Loucy (cell line): ENCODE results near the gene CGREF1.

Experiments
- CTCF ChIP-seq: fragments of 200-600 bp; sonication (generic); conservative IDR thresholded peaks from 2 replicates; pipeline ENCODE4 v1.5.1; 2014; ENCODE audit warnings: mild to moderate bottlenecking, antibody characterized with exemption, low read length
- EZH2phosphoT487 ChIP-seq: fragments of 200-600 bp; IDR thresholded peaks from 2 replicates; pipeline ENCODE4 v1.6.1; 2018; ENCODE audit warnings: antibody characterized with exemption, mild to moderate bottlenecking, moderate library complexity, borderline replicate concordance

DNA sequence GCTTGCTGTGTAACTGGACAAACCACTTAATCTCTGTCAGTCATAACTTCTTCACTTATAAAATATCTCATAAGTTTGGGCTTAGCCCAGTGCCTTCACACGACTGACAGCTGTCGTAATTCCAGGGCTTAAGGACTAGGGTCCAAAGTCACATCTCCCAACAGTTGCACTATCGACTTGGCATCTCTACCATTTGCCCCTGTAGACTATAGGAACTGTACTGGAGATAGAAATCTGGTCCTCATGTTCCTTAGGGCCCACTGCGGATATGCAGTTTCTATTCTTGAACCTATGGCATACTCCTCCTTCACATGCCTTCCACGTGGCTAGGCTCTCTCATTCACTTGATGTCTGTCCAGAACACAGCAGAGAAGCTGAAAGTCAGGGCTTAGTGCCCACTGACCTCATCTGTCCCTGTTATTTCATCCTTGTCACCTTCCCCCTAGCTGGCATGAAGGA is 7.4 kb upstream of the CGREF1 start:
- TF ChIP-seq CTCF (no peak), EZH2phosphoT487 (no peak)
